Measurements from ENCODE around the gene UCMA. TPM values are rescaled to one million over a fixed set of nuclear protein-coding genes. Genes with fewer than 3 reads are reported as not detected.

UCMA gene
- total RNA-seq, 4 donors from 2014 or later, result not detected

- WGBS, result 91% methylated on average over 5 of the region's 6 CpGs
- H3K27me3 ChIP-seq, result no peaks in the 10 kb centered on the region
- intact Hi-C loops (cut with DNase I), result no loop called here
- H3K4me1 ChIP-seq, result no peaks in the 10 kb centered on the region
- no peak overlapping the region for H3K4me3 ChIP-seq
- no peak overlapping the region for H3K27ac ChIP-seq (replicated peaks in 1 of 4)
- no peaks in the 10 kb centered on the region for H3K9me3 ChIP-seq
- H3K36me3 ChIP-seq, result no peaks in the 10 kb centered on the region
- TF ChIP-seq, protein P1, sequence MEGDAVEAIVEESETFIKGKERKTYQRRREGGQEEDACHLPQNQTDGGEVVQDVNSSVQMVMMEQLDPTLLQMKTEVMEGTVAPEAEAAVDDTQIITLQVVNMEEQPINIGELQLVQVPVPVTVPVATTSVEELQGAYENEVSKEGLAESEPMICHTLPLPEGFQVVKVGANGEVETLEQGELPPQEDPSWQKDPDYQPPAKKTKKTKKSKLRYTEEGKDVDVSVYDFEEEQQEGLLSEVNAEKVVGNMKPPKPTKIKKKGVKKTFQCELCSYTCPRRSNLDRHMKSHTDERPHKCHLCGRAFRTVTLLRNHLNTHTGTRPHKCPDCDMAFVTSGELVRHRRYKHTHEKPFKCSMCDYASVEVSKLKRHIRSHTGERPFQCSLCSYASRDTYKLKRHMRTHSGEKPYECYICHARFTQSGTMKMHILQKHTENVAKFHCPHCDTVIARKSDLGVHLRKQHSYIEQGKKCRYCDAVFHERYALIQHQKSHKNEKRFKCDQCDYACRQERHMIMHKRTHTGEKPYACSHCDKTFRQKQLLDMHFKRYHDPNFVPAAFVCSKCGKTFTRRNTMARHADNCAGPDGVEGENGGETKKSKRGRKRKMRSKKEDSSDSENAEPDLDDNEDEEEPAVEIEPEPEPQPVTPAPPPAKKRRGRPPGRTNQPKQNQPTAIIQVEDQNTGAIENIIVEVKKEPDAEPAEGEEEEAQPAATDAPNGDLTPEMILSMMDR (IDR thresholded peaks at IDR 0.05), result no peak
- no peak for TF ChIP-seq POLR2A (IDR thresholded peaks at IDR 0.05; ENCODE audit: low read depth)
- DNase-seq (ENCODE audit: extremely low spot score), result no peak
Measured at GRCh38 chr10:13222151-13222550, 12.0 kb downstream of the UCMA start.

GRCh38 chr10:13221572-13221971 is 12.6 kb downstream of the UCMA start:
- no peak overlapping the region for H3K4me3 ChIP-seq
- no peak for DNase-seq (ENCODE audit: extremely low spot score)
- no peaks in the 10 kb centered on the region for H3K9me3 ChIP-seq
- H3K27me3 ChIP-seq, result no peaks in the 10 kb centered on the region
- TF ChIP-seq POLR2AphosphoS5 (IDR thresholded peaks at IDR 0.05), result no peak
- TF ChIP-seq, protein P1 (IDR thresholded peaks at IDR 0.05), result no peak
- no peak for TF ChIP-seq POLR2A (IDR thresholded peaks at IDR 0.05; ENCODE audit: low read depth)
- no peak for TF ChIP-seq EP300 (IDR thresholded peaks at IDR 0.05)
- intact Hi-C loops (cut with DNase I), result no loop called here
- no peaks in the 10 kb centered on the region for H3K36me3 ChIP-seq
- no peaks in the 10 kb centered on the region for H3K4me1 ChIP-seq
- no peak overlapping the region for H3K27ac ChIP-seq (replicated peaks in 1 of 4)
- WGBS, result 97% methylated on average over 8 of the region's 8 CpGs

DNA sequence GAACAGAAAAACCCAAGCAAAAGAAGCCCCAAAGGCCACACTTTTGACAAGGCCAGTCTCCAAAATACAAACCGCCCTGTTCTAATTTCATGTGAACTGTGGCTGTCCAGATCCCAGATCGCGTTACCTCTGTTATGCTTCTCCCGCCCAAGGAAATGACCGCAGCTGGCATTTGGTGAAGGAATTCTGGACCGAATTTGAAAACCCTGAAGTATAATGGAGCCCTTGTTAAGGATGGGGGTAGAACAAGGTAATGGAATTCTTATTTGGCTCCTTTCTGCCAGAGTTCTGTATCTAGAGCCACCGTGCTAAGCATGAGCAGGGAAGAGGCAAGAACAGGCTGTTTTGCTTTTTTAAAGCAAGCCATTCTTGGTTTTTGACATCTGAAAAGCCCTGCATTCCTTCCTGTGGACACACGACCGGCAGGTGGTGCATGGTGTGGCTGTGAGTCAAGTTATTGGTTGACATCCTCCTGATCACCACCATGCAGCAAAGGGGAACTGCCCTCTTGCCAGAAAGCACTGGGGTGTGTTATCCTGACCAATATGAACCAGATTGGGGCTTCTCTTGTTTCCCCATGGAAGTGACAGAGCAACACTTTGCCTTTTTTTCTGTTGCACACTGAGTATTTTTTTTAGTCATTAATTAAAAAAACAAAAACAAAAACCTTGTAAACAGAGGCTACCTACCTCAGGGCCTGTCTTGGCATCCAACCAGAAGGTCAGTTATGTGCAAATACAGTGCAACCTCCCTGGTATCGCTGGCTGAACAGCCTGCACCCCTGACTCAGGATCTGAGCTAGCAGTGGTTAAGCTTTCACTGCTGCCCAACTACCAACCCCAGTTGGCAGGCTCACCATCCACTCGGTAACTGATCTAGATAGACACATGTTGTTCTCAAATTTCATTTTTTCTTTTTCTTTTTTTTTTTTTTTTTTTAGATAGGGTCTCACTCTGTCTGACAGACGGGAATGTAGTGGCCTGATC is 14.2 kb downstream of the UCMA start:
- DNase-seq (ENCODE audit: extremely low spot score), result no peak
- TF ChIP-seq EP300 (IDR thresholded peaks at IDR 0.05) (no peak), POLR2A (IDR thresholded peaks at IDR 0.05; ENCODE audit: low read depth) (no peak), POLR2AphosphoS5 (IDR thresholded peaks at IDR 0.05) (no peak)
- TF ChIP-seq, protein P1 (IDR thresholded peaks at IDR 0.05), result no peak
- Histone ChIP-seq H3K27me3 (no peaks in the 10 kb centered on the region), H3K27ac (replicated peaks in 1 of 4) (no peak overlapping the region), H3K4me1 (no peaks in the 10 kb centered on the region), H3K9me3 (no peaks in the 10 kb centered on the region), H3K36me3 (no peaks in the 10 kb centered on the region), H3K4me3 (no peak overlapping the region)
- 64% methylated on average over 12 of the region's 12 CpGs for WGBS
- intact Hi-C loops (cut with DNase I), result no loop called here

- DNase-seq (ENCODE audit: extremely low spot score), result no peak
- no peaks in the 10 kb centered on the region for H3K27me3 ChIP-seq
- WGBS, result 99% methylated on average over 4 of the region's 4 CpGs
- H3K36me3 ChIP-seq, result no peaks in the 10 kb centered on the region
- no peak overlapping the region for H3K27ac ChIP-seq (replicated peaks in 1 of 4)
- H3K4me3 ChIP-seq, result no peak overlapping the region
- no peak for TF ChIP-seq EP300 (IDR thresholded peaks at IDR 0.05)
- TF ChIP-seq POLR2AphosphoS5 (IDR thresholded peaks at IDR 0.05), result no peak
- TF ChIP-seq, protein P1 (IDR thresholded peaks at IDR 0.05), result no peak
- TF ChIP-seq POLR2A (IDR thresholded peaks at IDR 0.05; ENCODE audit: low read depth), result no peak
- H3K9me3 ChIP-seq, result no peaks in the 10 kb centered on the region
- H3K4me1 ChIP-seq, result no peaks in the 10 kb centered on the region
- intact Hi-C loops (cut with DNase I), result no loop called here
Measured at GRCh38 chr10:13218878-13219277, 15.3 kb downstream of the UCMA start.

Data from esophagus muscularis mucosa (tissue), 4 donors.